Esophagus squamous epithelium (tissue), 4 donors: ENCODE results near the gene GAD2.

ENCODE experiments used
- CTCF ChIP-seq, 6 experiments: fragments of 450-650 bp in 4 of 6; fragments of 200-600 bp in 2 of 6; sonication (generic) in 2 of 6; IDR thresholded peaks; one replicate each; pipeline ENCODE4 v1.5.1; 2016 to 2019; ENCODE audit warnings: antibody characterized with exemption in 6 of 6, mild to moderate bottlenecking in 4 of 6, moderate library complexity in 4 of 6
- POLR2A ChIP-seq, 4 donors: fragments of 450-650 bp; IDR thresholded peaks; one replicate each; pipeline ENCODE4 v1.6.1; 2017; ENCODE audit warnings: antibody characterized with exemption in 4 of 4, mild to moderate bottlenecking in 4 of 4, moderate library complexity in 3 of 4

GRCh38 chr10:26197248-26197647 is 19.3 kb upstream of the GAD2 start:
- no peak for TF ChIP-seq CTCF (IDR thresholded peaks at IDR 0.05)
- TF ChIP-seq POLR2A (IDR thresholded peaks at IDR 0.05): no peak
